Ramos (cell line): ENCODE data around the gene KMT2B.

Source experiments
- in situ Hi-C: fragments of 300-500 bp; cut with MboI; formaldehyde crosslinking; loops from one replicate; pipeline ENCODE4 v1.14.3; 2022; ENCODE audit warnings: low sequenced_read_pairs; ENCODE audit not compliant: unreplicated experiment

Gene KMT2B

GRCh38 chr19:35724560-35724959, 6.8 kb downstream of the KMT2B start:
- in situ Hi-C loops = no loop called here

GRCh38 chr19:35725216-35725861, 7.5 kb downstream of the KMT2B start:
- in situ Hi-C loops = no loop called here

- in situ Hi-C loops = no loop called here
Measured at GRCh38 chr19:35727053-35727955, 9.5 kb downstream of the KMT2B start.

GRCh38 chr19:35727956-35728706, 10.3 kb downstream of the KMT2B start:
- in situ Hi-C loops = no loop called here

GRCh38 chr19:35729021-35729420, 11.2 kb downstream of the KMT2B start:
- in situ Hi-C loops = no loop called here

GRCh38 chr19:35729763-35730162, 12.0 kb downstream of the KMT2B start:
- in situ Hi-C loops = no loop called here

GRCh38 chr19:35730326-35730725, 12.5 kb downstream of the KMT2B start:
- in situ Hi-C loops = no loop called here

- in situ Hi-C loops = no loop called here
Measured at GRCh38 chr19:35731353-35731752, 13.6 kb downstream of the KMT2B start.

GRCh38 chr19:35731779-35732405, 14.1 kb downstream of the KMT2B start:
- in situ Hi-C loops = no loop called here

GRCh38 chr19:35732540-35733179, 14.9 kb downstream of the KMT2B start:
- in situ Hi-C loops = no loop called here

- in situ Hi-C loops = no loop called here
Measured at GRCh38 chr19:35733180-35734125, 15.7 kb downstream of the KMT2B start.

- in situ Hi-C loops = no loop called here
Measured at GRCh38 chr19:35734273-35734672, 16.5 kb downstream of the KMT2B start.

- in situ Hi-C loops = no loop called here
Measured at GRCh38 chr19:35734889-35735288, 17.1 kb downstream of the KMT2B start.

- in situ Hi-C loops = no loop called here
Measured at GRCh38 chr19:35736913-35737886, 19.4 kb downstream of the KMT2B start.

- in situ Hi-C loops = no loop called here
Measured at GRCh38 chr19:35738021-35738886, 20.5 kb downstream of the KMT2B start.

- in situ Hi-C loops = no loop called here
Measured at GRCh38 chr19:35738887-35739229, 21.1 kb downstream of the KMT2B start.
